ENCODE data around the gene FIBP.
"Not testable (repeated sequence)": the region's sequence is repeated elsewhere in the genome, so short reads cannot be mapped to it uniquely, and the experiment has no call there.

The FIBP gene

GRCh38 chr11:65857853-65858680 is 30.2 kb downstream of the FIBP start, which contains the start of gene CFL1:
CFL1 (minus strand) TSS chr11:65858180; CDS start chr11:65858099, 81 bp downstream.
- peak; percentile 99 for DNase-seq

- DNase-seq, result peak; percentile 86
These were observed 30.8 kb downstream of the FIBP start for GRCh38 chr11:65857500-65857852.

- DNase-seq, result peak; percentile 88
These were observed 31.4 kb downstream of the FIBP start for GRCh38 chr11:65856689-65857499.

DNA sequence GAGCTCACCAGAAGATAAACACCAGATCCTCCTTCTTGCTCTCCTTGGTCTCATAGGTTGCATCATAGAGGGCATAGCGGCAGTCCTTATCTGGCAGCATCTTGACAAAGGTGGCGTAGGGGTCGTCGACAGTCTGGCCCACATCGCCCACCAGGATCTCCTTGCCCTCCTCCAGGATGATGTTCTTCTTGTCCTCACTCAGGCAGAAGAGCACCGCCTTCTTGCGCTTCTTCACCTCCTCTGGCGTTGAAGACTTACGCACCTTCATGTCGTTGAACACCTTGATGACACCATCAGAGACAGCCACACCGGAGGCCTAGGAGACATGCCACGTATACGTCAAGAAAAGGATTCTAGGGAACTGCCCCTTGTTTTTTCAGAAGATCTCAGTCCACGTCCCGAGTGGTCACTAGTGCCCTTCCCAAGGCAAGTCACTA is 32.3 kb downstream of the FIBP start:
- no peak for DNase-seq

DNA sequence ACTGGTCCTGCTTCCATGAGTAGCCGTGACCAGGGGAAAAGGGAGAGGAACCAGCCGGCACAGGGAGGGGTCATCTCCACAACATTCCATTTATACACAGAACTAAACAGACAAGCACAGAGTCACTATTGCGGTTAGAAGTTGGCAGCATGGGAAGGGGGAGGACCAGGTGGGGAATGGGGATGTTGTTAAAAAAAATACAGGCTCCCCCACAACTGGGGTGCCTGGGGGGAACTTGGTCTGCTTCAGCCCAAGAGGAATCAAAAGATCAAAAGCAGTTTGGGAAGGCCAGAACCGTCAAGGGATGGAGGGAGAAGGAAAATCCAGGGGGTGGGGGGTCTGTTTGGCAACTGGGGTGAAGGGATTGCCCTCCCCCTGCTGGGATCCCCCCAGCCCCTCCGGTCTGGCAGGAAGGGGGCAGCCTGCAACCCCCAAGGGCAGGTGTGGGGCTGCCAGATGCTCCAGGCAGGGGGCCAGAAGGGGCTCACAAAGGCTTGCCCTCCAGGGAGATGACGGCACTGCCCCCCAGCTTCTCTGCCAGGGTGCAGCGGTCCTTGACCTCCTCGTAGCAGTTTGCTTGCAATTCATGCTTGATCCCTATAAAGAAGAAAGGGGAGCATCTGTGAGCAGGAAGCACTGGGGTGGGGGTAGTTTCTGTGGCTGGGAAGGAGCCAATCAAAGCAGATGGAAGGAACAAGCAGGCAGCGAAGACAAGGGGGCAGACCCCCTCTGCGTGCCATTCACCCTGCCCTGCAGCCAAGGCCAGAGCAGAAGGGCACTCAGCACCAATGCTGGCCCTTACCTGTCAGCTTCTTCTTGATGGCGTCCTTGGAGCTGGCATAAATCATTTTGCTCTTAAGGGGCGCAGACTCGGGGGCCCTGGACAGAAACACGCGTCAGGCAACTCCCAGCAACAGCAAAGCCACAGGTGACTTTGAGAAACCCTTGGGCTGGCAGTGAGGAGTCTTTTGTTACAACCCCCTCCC is 33.1 kb downstream of the FIBP start:
- no peak for DNase-seq

DNA sequence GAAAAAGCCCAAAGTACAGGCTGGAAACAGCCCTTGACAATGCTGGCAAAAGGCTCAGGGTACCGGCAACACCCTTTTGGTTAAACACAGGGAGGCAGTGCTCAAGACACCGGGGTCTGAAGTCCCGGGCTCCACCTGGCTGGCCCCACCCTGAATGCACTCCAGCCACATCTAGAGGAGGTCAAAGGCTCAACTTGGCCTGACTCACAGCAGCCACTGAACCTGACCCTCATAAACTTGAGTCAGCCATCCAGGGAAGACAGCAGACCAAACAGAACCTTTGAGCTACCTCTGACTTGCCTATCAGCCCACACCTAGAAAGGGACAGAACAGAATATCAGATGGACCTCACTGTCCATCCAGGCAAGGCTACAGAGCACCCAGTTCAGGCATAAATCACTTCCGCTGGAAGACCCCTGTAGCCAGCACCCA is 34.1 kb downstream of the FIBP start:
- DNase-seq, result no peak

DNA sequence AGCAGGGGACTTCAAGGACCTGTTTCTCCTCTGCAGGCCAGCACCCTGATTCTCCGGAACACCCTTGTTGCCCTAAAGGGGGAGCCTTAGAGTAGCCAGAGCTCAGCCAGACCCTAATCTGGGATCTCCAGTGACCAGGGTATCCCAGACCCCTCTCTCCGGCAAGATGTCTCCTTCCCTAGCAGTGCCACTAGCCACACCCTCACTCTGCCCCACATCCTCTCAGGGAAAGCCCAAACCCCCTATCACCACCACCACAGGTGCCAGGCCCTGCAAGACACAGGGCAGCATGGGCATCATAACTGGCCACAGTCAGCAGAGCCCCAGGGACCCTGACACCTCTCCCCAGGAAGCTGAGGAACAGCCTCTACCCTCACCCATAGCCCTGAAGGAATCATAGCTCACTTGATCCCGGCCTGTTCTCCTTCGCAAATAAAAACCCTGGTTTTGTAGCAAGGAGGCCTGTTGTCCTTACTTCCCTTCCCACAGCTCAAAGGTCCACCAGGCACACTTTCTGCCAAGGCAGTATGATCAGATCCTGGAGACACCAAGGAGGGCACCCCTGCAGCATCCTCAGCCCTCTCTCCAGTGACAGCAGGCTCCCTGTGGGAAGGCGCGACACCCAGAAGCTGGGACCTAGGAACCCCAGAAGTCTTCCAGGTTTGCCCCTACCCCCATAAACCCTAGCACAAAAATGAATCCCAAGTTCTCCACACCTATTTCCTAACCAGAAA is 34.9 kb downstream of the FIBP start:
- no peak for DNase-seq

DNA sequence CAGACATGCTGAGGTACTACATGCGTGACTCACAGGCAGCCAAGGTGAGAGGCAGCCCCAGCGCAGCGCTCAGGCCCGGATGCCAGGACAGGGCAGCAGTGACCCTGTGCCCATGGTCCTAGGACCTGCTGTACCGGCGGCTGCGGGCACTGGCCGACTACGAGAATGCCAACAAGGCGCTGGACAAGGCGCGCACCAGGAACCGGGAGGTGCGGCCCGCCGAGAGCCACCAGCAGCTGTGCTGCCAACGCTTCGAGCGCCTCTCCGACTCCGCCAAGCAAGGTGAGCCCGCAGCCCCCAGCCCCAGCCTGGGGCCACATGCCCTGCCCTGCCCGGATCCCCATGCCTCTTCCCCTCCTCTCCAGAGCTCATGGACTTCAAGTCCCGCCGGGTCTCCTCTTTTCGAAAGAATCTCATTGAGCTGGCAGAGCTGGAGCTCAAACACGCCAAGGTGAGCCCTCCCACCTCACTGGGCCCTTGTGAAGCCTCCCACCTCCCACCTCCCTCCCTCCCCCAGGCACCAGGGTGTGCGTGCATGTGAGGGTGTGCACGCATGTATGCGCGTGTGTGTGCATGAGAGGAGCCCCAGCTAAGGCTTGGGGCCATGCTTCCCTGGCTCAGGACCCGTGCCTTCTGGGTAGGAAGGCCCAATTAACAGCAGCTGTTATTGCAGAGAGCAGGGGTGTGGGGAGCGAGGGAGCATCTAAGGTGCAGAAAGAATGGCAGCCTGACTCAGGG is 35.6 kb downstream of the FIBP start:
- peak; percentile 60 for DNase-seq

GRCh38 chr11:65851811-65852507 is 36.3 kb downstream of the FIBP start:
- peak; percentile 50 for DNase-seq

- DNase-seq, result peak; percentile 63
These were observed 37.1 kb downstream of the FIBP start for GRCh38 chr11:65851083-65851579.

DNA sequence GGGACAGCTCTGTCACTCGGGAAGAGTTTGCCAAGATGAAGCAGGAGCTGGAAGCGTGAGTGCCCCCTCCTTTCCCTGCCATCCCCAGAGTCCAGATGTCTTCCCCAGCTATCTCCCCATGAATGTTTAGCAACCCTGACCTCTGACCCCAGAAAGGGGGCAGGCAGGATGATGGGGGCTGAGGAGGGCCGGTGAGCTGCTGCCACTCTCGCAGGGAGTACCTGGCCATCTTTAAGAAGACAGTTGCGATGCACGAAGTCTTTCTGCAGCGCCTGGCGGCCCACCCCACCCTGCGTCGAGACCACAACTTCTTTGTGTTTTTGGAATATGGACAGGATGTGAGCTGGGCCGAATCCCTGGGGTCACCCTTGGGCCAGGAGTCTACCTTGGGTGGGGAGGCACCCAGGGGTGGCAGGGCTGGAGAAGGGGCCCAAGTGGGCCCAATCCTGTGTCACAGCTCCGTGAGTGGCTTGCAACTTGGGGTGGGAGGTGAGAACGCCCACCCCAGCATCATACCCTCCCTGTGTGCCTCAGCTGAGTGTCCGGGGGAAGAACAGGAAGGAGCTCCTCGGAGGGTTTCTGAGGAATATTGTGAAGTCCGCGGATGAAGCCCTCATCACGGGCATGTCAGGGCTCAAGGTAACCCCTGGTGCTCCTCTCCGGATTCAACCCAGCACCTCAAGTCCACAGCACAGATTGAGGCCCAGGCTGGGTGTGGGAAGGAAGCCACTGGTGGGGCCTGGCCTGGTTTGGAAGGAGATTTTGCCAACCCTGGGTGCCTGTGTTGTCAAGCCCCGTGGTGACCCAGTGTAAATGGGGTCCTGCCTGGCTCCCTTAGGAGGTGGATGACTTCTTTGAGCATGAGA is 37.8 kb downstream of the FIBP start:
- DNase-seq, result peak; percentile 49

DNA sequence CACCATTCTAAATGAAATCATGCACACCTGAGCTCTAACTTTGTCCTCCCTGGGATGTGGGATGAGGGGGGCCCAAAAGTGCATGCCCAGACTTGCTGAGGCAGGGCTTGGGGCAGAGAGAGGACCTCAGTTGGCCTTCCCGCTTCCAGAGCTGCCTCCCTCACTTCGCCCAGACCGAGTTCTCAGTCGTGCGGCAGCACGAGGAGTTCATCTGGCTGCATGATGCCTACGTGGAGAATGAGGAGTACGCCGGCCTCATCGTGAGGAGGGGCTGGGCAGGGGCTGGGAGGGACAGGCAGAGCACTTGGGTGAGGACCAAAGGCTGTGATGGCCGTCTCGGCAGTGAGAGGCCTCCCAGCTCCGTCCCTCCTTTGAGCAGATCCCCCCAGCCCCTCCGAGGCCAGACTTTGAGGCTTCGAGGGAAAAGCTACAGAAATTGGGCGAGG is 38.5 kb downstream of the FIBP start:
- DNase-seq, result no peak

DNA sequence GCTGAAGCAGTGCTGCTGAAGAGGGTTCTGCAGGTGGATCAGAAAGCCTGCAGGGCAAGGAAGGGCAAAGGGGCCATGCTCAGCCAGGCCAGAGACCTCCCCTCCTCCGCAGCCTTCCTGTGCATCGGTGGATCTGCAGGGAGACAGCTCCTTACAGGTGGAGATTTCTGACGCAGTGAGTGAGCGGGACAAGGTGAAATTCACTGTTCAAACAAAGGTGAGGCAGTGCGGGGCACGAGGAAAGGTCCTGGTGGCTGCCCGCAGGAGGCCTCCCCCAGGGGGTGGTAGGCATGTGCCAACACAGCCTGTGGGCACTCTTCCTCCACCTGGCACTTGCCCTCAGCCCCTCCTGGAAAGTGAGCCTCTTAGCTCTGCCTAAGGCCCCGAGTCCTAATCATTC is 38.9 kb downstream of the FIBP start:
- DNase-seq, result no peak

DNA sequence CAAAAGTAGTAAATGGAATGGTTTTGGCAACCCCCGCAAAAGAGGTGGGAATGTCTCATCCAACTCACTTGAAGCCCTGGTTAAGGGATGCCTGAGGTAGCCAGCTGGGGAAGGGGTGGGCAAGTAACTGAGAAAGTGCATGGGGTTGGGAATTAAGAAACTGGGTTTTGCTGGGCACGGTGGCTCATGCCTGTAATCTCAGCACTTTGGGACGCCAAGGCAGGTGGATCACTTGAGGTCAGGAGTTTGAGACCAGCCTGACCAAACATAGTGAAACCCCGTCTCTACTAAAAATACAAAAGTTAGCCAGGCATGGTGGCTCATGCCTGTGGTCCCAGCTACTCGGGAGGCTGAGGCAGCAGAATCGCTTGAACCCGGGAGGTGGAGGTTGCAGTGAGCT is 39.6 kb downstream of the FIBP start:
- not testable (repeated sequence) for DNase-seq

- DNase-seq, result no peak
These were observed 40.5 kb downstream of the FIBP start for GRCh38 chr11:65847746-65848145.

DNA sequence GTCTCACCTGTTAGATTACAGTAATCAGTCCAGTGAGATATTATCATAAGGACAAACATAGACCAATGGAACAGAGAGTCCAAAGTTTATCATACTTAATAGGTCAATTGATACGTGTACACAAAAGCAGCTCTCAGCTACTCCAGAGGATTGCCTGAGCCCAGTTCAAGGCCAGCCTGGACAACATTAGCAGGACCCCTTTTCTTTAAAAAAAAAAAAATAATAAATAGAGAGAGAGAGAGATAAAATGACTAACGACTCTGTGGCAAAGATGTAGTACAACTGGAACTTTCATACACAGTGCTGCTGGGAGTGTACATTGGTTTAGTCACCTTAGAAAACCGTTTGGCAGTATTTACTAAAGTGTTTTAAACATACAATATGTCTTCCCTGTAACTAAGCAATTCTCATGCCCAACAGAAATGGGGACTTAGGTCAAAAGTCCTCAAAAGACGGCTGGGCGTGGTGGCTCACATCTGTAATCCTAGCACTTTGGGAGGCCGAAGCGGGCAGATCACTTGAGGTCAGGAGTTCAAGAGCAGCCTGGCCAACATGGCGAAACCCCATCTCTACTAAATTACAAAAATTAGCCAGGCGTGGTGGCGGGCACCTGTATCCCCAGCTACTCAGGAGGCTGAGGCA is 43.9 kb downstream of the FIBP start:
- DNase-seq, result no peak

DNA sequence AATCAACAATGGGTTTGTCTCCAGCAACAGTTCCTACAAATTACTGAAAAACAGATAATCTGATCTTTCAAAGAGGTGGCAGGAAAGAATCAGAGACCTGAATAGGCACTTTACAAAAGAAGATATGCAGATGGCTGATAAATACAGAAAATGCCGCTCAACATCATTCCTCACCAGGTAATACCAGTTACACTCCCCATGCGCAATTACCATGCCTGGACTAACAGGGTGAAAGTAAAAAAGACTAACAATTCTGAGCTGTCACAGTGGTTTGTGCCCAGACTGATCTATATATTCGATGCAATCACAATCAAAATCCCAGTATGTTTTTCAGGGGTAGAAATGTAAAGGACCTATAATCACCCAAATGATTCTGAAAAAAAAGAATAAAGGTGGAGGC is 44.5 kb downstream of the FIBP start:
- no peak for DNase-seq

DNA sequence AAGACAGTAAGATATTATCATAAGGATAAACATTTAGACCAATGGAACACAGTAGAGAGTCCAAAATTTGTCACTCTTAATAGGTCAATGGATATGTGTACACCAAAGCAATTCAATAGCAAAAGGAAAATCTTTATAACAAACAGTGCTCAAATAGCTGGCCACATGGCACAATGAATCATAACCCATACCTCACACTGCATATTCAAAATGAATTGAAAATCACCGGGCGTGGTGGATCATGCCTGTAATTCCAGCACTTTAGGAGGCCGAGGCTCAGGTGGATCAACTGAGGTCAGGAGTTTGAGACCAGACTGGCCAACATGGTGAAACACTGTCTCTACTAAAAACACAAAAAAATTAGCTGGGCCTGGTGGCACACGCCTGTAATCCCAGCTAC is 46.1 kb downstream of the FIBP start:
- no peak for DNase-seq

DNA sequence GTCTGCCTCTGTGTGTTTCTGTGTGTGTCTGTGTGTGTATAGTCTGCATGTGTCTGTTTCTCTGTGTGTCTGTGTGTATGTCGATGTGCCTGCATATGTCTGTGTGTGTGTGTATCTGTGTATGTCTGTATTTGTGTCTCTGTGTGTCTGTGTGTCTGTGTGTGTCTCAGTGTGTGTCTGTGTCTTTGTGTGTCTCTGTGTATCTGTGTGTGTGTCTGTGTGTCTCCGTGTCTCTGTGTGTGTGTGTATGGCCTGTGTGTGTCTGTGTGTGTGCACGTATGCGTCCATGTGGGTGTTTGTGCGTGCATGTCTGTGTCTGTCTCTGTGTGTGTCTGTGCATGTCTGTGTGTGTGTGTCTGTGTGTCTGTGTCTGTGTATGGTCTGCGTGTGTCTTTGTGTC is 54.1 kb downstream of the FIBP start:
- DNase-seq, result no peak

Measured in DMS53 (cell line).